Progenitor cell of endocrine pancreas (in vitro differentiated cells): ENCODE results near the gene DAPK1. TPM values are rescaled to one million over a fixed set of nuclear protein-coding genes. Genes with fewer than 3 reads are reported as not detected.

Experiments
- DNase-seq: peaks from one replicate; pipeline ENCODE4 v3.0.0; 2021; ENCODE audit warnings: low spot score; ENCODE audit not compliant: unreplicated experiment
- H3K27ac Mint-ChIP-seq: 2 replicates; pipeline ENCODE4 v1.8.0; 2021; ENCODE audit warnings: mild to moderate bottlenecking, moderate library complexity, mixed read lengths
- H3K27me3 Mint-ChIP-seq: 2 replicates; pipeline ENCODE4 v1.8.0; 2021; ENCODE audit warnings: mixed read lengths
- H3K36me3 Mint-ChIP-seq: 2 replicates; pipeline ENCODE4 v1.8.0; 2022; ENCODE audit warnings: mixed read lengths; ENCODE audit not compliant: insufficient read depth
- H3K4me1 Mint-ChIP-seq: 2 replicates; pipeline ENCODE4 v1.8.0; 2021; ENCODE audit warnings: low read depth, mixed read lengths
- H3K4me3 Mint-ChIP-seq: 2 replicates; pipeline ENCODE4 v1.8.0; 2021; ENCODE audit warnings: low read depth, mild to moderate bottlenecking, moderate library complexity, mixed read lengths
- H3K9me3 Mint-ChIP-seq: 2 replicates; pipeline ENCODE4 v1.8.0; 2021; ENCODE audit warnings: low read depth, mixed read lengths
- CTCF ChIP-seq: fragments of 200-600 bp; sonication (generic); IDR thresholded peaks from one replicate; pipeline ENCODE4 v1.5.0; 2021; ENCODE audit warnings: antibody characterized with exemption, mild to moderate bottlenecking; ENCODE audit not compliant: unreplicated experiment
- total RNA-seq: library from RNA; stranded (reverse); gene quantifications from 2 replicates; pipeline ENCODE4 v1.2.1, GENCODE V29; 2021

DAPK1 gene
- total RNA-seq, 1 donor from 2014 or later, result 202 TPM

DNA sequence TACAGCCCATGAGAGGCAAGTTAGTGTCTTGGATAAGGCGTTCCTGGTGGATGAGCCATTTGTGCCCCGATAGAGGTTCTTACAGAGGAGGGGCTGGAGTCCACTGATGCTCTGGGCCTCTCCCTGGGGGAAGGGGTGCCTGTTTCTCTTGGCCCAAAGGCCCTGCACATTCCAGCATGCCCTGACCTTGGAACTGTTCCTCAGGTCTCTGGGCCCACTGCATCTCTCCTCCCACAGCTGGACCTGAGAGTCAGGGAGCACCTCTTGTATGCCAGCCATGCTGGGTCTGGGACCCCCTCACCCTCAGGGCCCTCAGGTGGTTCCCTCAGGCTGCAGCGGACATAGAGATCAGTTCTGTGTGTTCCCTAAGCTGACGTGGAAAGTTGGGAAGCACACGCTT, 26.4 kb downstream of the DAPK1 start:
- H3K36me3 Mint-ChIP-seq, result peaks cover 30% of the 10 kb centered on the region
- no peaks in the 10 kb centered on the region for H3K27me3 Mint-ChIP-seq
- H3K4me3 Mint-ChIP-seq, result no peak overlapping the region
- H3K4me1 Mint-ChIP-seq, result peaks cover 17% of the 10 kb centered on the region
- no peak for DNase-seq
- TF ChIP-seq CTCF, result no peak
- H3K9me3 Mint-ChIP-seq, result peaks cover 4% of the 10 kb centered on the region
- no peak overlapping the region for H3K27ac Mint-ChIP-seq

DNA sequence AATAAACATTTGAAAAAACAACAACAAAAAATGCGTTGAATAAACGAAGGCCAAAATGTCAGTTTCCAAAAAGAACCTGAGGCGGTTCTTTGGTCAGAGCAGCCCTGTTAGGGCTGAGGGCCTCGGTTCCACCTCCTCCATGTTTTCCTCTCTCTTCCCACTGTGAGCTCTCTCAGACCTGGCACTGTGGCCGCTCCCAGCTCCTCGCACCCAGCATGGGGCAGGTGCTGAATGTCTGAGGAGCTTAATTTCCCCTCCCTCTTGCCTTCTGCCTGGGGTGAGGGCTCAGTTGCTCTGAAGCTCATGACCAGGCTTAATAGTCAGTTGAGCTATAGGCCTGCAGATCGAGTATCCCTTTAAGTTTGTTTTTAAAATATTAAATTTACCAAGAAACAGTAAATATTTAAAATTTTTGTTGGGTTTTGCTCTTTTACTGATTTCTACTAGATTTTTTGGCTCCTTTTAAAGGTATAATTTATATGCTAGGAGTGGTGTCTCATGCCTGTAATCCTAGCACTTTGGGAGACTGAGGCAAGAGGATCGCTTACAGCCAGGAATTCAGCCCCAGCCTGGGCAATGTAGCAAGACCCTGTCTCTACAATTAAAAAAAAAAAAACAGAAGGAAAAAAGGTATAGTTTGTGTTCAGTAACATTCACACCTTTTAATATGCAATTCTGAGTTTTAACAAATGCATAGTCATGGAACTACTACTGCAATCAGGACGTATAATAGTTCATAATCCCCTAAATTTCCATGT, 28.1 kb downstream of the DAPK1 start:
- Mint-ChIP-seq H3K36me3 (peaks cover 32% of the 10 kb centered on the region), H3K4me3 (no peak overlapping the region), H3K27ac (no peak overlapping the region), H3K9me3 (peaks cover 4% of the 10 kb centered on the region), H3K27me3 (no peaks in the 10 kb centered on the region), H3K4me1 (peaks cover 13% of the 10 kb centered on the region)
- DNase-seq, result no peak
- TF ChIP-seq CTCF, result no peak

- no peak overlapping the region for H3K27ac Mint-ChIP-seq
- H3K36me3 Mint-ChIP-seq, result peaks cover 26% of the 10 kb centered on the region
- peaks cover 11% of the 10 kb centered on the region for H3K4me1 Mint-ChIP-seq
- TF ChIP-seq CTCF, result no peak
- H3K27me3 Mint-ChIP-seq, result no peaks in the 10 kb centered on the region
- H3K9me3 Mint-ChIP-seq, result peaks cover 4% of the 10 kb centered on the region
- no peak overlapping the region for H3K4me3 Mint-ChIP-seq
- no peak for DNase-seq
Observed at GRCh38 chr9:87527211-87527916, 29.7 kb downstream of the DAPK1 start.

GRCh38 chr9:87528969-87529368, 31.3 kb downstream of the DAPK1 start:
- TF ChIP-seq CTCF, result no peak

DNA sequence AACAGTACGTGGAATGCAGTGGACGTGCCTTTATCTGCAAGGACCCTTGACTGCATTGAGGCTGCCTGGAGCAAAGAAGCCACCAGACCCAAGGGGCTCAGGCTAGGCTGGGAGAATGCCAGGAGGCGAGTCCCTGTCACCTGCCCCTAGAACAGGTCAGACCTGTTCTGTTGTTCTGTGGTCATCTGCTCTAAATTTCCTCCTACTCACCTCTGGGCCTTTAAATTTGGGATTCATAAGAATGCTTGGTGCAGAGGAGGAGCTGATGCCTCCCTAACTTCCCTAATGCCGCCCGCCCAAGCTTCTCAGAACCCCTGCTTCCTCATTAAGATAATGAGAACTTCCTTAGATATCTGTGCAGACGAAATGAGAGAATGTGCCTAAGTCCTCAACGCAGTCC, 32.0 kb downstream of the DAPK1 start:
- TF ChIP-seq CTCF, result no peak
- no peaks in the 10 kb centered on the region for H3K27me3 Mint-ChIP-seq
- H3K36me3 Mint-ChIP-seq, result peaks cover 22% of the 10 kb centered on the region
- no peak overlapping the region for H3K4me3 Mint-ChIP-seq
- H3K4me1 Mint-ChIP-seq, result peaks cover 11% of the 10 kb centered on the region
- DNase-seq, result no peak
- H3K9me3 Mint-ChIP-seq, result no peaks in the 10 kb centered on the region
- H3K27ac Mint-ChIP-seq, result no peak overlapping the region

More at GRCh38 chr9:87528969-87529368, 31.3 kb downstream of the DAPK1 start:
- Mint-ChIP-seq H3K4me1 (peaks cover 11% of the 10 kb centered on the region), H3K4me3 (no peak overlapping the region), H3K36me3 (peaks cover 26% of the 10 kb centered on the region), H3K27ac (no peak overlapping the region), H3K9me3 (peaks cover 4% of the 10 kb centered on the region), H3K27me3 (no peaks in the 10 kb centered on the region)
- DNase-seq, result no peak
